Testis (tissue), 2 donors: ENCODE results near the gene SLC19A1.

Experiments
- POLR2A ChIP-seq: fragments of 450-650 bp; IDR thresholded peaks from one replicate; pipeline ENCODE4 v1.6.1; 2017; ENCODE audit warnings: antibody characterized with exemption, mild to moderate bottlenecking, moderate library complexity
- TF ChIP-seq, protein P1 (sequence below), 3 experiments: fragments of 450-650 bp in 2 of 3; fragments of 200-600 bp in 1 of 3; sonication (generic) in 1 of 3; IDR thresholded peaks; one replicate each; pipeline ENCODE4 v1.5.1; 2016 to 2019; ENCODE audit warnings: antibody characterized with exemption in 3 of 3, mild to moderate bottlenecking in 2 of 3, moderate library complexity in 1 of 3

DNA sequence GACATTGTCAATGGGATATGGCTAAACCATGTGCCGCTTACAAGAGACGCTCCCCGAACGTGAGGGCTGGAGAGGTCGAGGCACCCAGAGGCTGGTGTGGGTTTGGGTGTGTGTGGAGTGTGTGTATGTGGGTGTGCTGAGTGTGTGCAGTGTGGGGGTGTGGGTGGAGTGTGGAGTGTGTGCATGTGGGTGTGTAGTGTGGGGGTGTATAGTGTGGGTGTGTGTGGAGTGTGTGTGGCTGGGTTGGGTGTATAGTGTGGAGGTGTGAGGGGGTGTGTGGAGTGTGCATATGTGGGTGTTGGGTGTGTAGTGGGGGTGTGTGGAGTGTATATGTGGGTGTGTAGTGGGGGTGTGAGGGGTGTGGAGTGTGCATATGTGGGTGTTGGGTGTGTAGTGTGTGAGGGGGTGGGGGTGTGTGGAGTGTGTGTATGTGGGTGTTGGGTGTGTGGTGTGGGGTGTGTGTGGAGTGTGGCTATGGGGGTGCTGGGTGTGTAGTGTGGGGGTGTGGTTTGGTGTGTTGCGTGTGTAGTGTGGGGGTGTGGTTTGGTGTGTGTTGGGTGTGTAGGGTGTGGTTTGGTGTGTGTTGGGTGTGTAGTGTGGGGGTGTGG lies 42.2 kb downstream of the SLC19A1 start:
- TF ChIP-seq, protein P1, sequence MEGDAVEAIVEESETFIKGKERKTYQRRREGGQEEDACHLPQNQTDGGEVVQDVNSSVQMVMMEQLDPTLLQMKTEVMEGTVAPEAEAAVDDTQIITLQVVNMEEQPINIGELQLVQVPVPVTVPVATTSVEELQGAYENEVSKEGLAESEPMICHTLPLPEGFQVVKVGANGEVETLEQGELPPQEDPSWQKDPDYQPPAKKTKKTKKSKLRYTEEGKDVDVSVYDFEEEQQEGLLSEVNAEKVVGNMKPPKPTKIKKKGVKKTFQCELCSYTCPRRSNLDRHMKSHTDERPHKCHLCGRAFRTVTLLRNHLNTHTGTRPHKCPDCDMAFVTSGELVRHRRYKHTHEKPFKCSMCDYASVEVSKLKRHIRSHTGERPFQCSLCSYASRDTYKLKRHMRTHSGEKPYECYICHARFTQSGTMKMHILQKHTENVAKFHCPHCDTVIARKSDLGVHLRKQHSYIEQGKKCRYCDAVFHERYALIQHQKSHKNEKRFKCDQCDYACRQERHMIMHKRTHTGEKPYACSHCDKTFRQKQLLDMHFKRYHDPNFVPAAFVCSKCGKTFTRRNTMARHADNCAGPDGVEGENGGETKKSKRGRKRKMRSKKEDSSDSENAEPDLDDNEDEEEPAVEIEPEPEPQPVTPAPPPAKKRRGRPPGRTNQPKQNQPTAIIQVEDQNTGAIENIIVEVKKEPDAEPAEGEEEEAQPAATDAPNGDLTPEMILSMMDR (IDR thresholded peaks at IDR 0.05) = no peak
- no peak for TF ChIP-seq POLR2A
